Neural cell (in vitro differentiated cells): ENCODE data around the gene MYO3B. TPM values are rescaled to one million over a fixed set of nuclear protein-coding genes. Genes with fewer than 3 reads are reported as not detected.

Experiments
- H2AFZ ChIP-seq: fragments of 200-600, 300-800 bp; sonication (generic), shearing (Covaris generic); 2 replicates; pipeline ENCODE4 v1.6.0; 2014; ENCODE audit warnings: low read depth, mild to moderate bottlenecking, antibody characterized with exemption, low read length, moderate library complexity
- H3F3A ChIP-seq: fragments of 200-600 bp; shearing (Covaris generic); 2 replicates; pipeline ENCODE4 v1.6.1; 2016; ENCODE audit warnings: mild to moderate bottlenecking, moderate library complexity, mixed read lengths, antibody characterized with exemption, low read length; ENCODE audit not compliant: insufficient read depth, poor library complexity, severe bottlenecking
- H3K27ac ChIP-seq: fragments of 200-600, 300-800 bp; sonication (generic), shearing (Covaris generic); 2 replicates; pipeline ENCODE4 v1.5.1; 2014; ENCODE audit warnings: mild to moderate bottlenecking, low read length, moderate library complexity
- H3K27me3 ChIP-seq: fragments of 300-800, 200-600 bp; sonication (generic), shearing (Covaris generic); 2 replicates; pipeline ENCODE4 v1.6.0; 2014; ENCODE audit warnings: mild to moderate bottlenecking, low read depth, low read length, moderate library complexity; ENCODE audit not compliant: insufficient read depth
- H3K36me3 ChIP-seq: fragments of 300-800, 200-600 bp; sonication (generic), shearing (Covaris generic); 2 replicates; pipeline ENCODE4 v1.5.1; 2014; ENCODE audit warnings: mild to moderate bottlenecking, antibody characterized with exemption, low read length, moderate library complexity; ENCODE audit not compliant: insufficient read depth
- H3K4me2 ChIP-seq: fragments of 300-800, 200-600 bp; sonication (generic), shearing (Covaris generic); 2 replicates; pipeline ENCODE4 v1.6.0; 2014; ENCODE audit warnings: mild to moderate bottlenecking, low read length
- H3K4me3 ChIP-seq: fragments of 300-800, 200-600 bp; sonication (generic), shearing (Covaris generic); 2 replicates; pipeline ENCODE4 v1.5.1; 2014; ENCODE audit warnings: mild to moderate bottlenecking, low read length, moderate library complexity
- H3K79me2 ChIP-seq: fragments of 200-600 bp; shearing (Covaris generic); replicated peaks from 2 replicates; pipeline ENCODE4 v1.6.0; 2014; ENCODE audit warnings: mild to moderate bottlenecking, low read length, moderate library complexity; ENCODE audit not compliant: insufficient read depth
- H3K9ac ChIP-seq: fragments of 300-800, 200-600 bp; sonication (generic), shearing (Covaris generic); 2 replicates; pipeline ENCODE4 v1.6.1; 2016; ENCODE audit warnings: mild to moderate bottlenecking, low read length, mixed read lengths
- H3K9me2 ChIP-seq: fragments of 200-600 bp; shearing (Covaris generic); 2 replicates; pipeline ENCODE4 v1.6.1; 2016; ENCODE audit warnings: mild to moderate bottlenecking, low read length, mixed read lengths; ENCODE audit not compliant: insufficient read depth
- H3K9me3 ChIP-seq: fragments of 200-600, 300-800 bp; sonication (generic), shearing (Covaris generic); 2 replicates; pipeline ENCODE4 v1.6.1; 2016; ENCODE audit warnings: mild to moderate bottlenecking, mixed run types, low read length, moderate library complexity, mixed read lengths
- H4K20me1 ChIP-seq: fragments of 200-600 bp; shearing (Covaris generic); 2 replicates; pipeline ENCODE4 v1.6.1; 2016; ENCODE audit warnings: mild to moderate bottlenecking, mixed run types; ENCODE audit not compliant: insufficient read depth
- EP300 ChIP-seq: fragments of 450-650 bp; conservative IDR thresholded peaks from 2 replicates; pipeline ENCODE4 v1.6.1; 2014; ENCODE audit warnings: antibody characterized with exemption, mild to moderate bottlenecking, moderate library complexity; ENCODE audit not compliant: poor library complexity, severe bottlenecking
- EZH2 ChIP-seq: fragments of 200-600, 300-800 bp; shearing (Covaris generic), sonication (generic); IDR thresholded peaks from 2 replicates; pipeline ENCODE4 v1.6.1; 2014; ENCODE audit warnings: antibody characterized with exemption, low read length, borderline replicate concordance, mild to moderate bottlenecking; ENCODE audit not compliant: insufficient read depth, poor library complexity, severe bottlenecking
- MXI1 ChIP-seq: fragments of 450-650 bp; conservative IDR thresholded peaks from 2 replicates; pipeline ENCODE4 v1.6.1; 2014; ENCODE audit warnings: antibody characterized with exemption, mild to moderate bottlenecking; ENCODE audit not compliant: poor library complexity, severe bottlenecking
- POLR2AphosphoS5 ChIP-seq: IDR thresholded peaks from 2 replicates; pipeline ENCODE4 v1.6.1; 2012
- RAD21 ChIP-seq: fragments of 450-650 bp; conservative IDR thresholded peaks from 2 replicates; pipeline ENCODE4 v1.6.1; 2014; ENCODE audit warnings: antibody characterized with exemption, mild to moderate bottlenecking, moderate library complexity
- SMC3 ChIP-seq: fragments of 450-650 bp; conservative IDR thresholded peaks from 2 replicates; pipeline ENCODE4 v1.6.1; 2014; ENCODE audit warnings: antibody characterized with exemption, mild to moderate bottlenecking, moderate library complexity; ENCODE audit not compliant: poor library complexity
- TAF1 ChIP-seq: IDR thresholded peaks from 2 replicates; pipeline ENCODE4 v1.6.1; 2012; ENCODE audit warnings: low read depth
- polyA plus RNA-seq: library from polyadenylated mRNA; depleted of rRNA; stranded (reverse); fragments of >200 nt; gene quantifications from 2 replicates; pipeline ENCODE4 v1.2.3, GENCODE V29; 2014
- TF ChIP-seq, protein P1 (sequence below): IDR thresholded peaks from 2 replicates; pipeline ENCODE4 v1.6.1; 2012; ENCODE audit warnings: borderline replicate concordance
- TF ChIP-seq, protein P2 (sequence below): fragments of 450-650 bp; IDR thresholded peaks from 2 replicates; pipeline ENCODE4 v1.5.1; 2014; ENCODE audit warnings: antibody characterized with exemption, mild to moderate bottlenecking, moderate library complexity; ENCODE audit not compliant: poor library complexity, severe bottlenecking

The MYO3B gene
- polyA plus RNA-seq, 1 donor from 2014 or later: 0.11 TPM

DNA sequence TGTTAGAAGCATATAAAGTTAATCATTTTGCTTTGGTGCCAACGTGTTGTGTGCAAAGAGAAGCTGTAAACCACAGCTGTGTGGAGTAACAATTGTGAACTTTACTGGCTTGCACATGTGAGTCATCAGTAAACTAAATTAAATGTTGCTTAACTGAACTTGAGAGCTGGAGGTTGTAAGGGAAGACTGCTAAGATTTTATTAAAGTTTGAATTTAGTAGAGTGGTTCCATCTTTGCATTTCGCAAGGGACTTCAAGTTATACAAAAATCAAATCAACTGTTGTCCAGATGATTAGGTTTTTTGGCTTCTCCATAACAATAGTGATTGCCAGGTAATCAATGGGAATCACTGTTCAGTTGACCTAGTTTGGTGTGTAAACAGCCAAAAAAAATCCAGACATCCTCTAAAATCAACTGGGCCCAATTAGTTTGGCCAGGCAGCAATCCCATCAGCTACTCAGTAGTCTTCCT lies 247.4 kb downstream of the MYO3B start:
- Histone ChIP-seq H3K9ac (no peak overlapping the region), H3K4me3 (no peak overlapping the region), H3K9me3 (no peaks in the 10 kb centered on the region), H3K79me2 (no peaks in the 10 kb centered on the region), H3K9me2 (no peaks in the 10 kb centered on the region), H3K4me2 (no peak overlapping the region), H3K36me3 (no peaks in the 10 kb centered on the region), H2AFZ (no peak overlapping the region), H3K27me3 (no peaks in the 10 kb centered on the region), H3K27ac (no peak overlapping the region), H4K20me1 (no peaks in the 10 kb centered on the region), H3F3A (no peaks in the 10 kb centered on the region)
- TF ChIP-seq, protein P1, sequence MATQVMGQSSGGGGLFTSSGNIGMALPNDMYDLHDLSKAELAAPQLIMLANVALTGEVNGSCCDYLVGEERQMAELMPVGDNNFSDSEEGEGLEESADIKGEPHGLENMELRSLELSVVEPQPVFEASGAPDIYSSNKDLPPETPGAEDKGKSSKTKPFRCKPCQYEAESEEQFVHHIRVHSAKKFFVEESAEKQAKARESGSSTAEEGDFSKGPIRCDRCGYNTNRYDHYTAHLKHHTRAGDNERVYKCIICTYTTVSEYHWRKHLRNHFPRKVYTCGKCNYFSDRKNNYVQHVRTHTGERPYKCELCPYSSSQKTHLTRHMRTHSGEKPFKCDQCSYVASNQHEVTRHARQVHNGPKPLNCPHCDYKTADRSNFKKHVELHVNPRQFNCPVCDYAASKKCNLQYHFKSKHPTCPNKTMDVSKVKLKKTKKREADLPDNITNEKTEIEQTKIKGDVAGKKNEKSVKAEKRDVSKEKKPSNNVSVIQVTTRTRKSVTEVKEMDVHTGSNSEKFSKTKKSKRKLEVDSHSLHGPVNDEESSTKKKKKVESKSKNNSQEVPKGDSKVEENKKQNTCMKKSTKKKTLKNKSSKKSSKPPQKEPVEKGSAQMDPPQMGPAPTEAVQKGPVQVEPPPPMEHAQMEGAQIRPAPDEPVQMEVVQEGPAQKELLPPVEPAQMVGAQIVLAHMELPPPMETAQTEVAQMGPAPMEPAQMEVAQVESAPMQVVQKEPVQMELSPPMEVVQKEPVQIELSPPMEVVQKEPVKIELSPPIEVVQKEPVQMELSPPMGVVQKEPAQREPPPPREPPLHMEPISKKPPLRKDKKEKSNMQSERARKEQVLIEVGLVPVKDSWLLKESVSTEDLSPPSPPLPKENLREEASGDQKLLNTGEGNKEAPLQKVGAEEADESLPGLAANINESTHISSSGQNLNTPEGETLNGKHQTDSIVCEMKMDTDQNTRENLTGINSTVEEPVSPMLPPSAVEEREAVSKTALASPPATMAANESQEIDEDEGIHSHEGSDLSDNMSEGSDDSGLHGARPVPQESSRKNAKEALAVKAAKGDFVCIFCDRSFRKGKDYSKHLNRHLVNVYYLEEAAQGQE: no peak
- TF ChIP-seq POLR2AphosphoS5: no peak
- no peak for TF ChIP-seq EZH2
- TF ChIP-seq SMC3: no peak
- TF ChIP-seq TAF1: no peak
- TF ChIP-seq, protein P2, sequence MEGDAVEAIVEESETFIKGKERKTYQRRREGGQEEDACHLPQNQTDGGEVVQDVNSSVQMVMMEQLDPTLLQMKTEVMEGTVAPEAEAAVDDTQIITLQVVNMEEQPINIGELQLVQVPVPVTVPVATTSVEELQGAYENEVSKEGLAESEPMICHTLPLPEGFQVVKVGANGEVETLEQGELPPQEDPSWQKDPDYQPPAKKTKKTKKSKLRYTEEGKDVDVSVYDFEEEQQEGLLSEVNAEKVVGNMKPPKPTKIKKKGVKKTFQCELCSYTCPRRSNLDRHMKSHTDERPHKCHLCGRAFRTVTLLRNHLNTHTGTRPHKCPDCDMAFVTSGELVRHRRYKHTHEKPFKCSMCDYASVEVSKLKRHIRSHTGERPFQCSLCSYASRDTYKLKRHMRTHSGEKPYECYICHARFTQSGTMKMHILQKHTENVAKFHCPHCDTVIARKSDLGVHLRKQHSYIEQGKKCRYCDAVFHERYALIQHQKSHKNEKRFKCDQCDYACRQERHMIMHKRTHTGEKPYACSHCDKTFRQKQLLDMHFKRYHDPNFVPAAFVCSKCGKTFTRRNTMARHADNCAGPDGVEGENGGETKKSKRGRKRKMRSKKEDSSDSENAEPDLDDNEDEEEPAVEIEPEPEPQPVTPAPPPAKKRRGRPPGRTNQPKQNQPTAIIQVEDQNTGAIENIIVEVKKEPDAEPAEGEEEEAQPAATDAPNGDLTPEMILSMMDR: no peak
- TF ChIP-seq MXI1: no peak
- no peak for TF ChIP-seq EP300
- TF ChIP-seq RAD21: no peak

DNA sequence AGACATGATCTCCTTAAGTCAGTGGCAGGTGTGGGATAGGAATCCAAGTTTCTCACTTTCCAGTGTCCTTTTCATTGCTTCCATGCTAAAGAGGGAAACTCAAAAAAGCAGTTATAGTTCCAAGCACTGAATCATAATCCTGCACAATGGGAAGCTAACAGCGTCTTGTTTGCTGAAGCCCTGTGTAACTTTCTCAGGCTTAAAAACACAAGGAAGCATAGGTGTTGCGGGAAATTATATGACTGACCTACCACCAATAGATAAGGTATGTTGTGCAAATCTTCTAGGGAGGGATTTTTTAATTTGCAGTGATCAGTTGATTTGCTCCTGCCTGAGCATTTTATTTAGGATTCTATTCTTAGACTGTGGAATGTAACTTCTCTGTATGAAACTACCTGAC lies 250.9 kb downstream of the MYO3B start:
- H3K9me2 ChIP-seq: no peaks in the 10 kb centered on the region
- H3F3A ChIP-seq: no peaks in the 10 kb centered on the region
- no peak overlapping the region for H2AFZ ChIP-seq
- no peak overlapping the region for H3K4me3 ChIP-seq
- H3K27ac ChIP-seq: no peak overlapping the region
- H4K20me1 ChIP-seq: no peaks in the 10 kb centered on the region
- H3K27me3 ChIP-seq: no peaks in the 10 kb centered on the region
- no peaks in the 10 kb centered on the region for H3K9me3 ChIP-seq
- H3K79me2 ChIP-seq: no peaks in the 10 kb centered on the region
- H3K36me3 ChIP-seq: no peaks in the 10 kb centered on the region
- no peak overlapping the region for H3K4me2 ChIP-seq
- no peak for TF ChIP-seq EP300
- TF ChIP-seq, protein P1: no peak
- TF ChIP-seq SMC3: no peak
- TF ChIP-seq POLR2AphosphoS5: no peak
- TF ChIP-seq, protein P2: no peak
- no peak overlapping the region for H3K9ac ChIP-seq
